Keratinocyte (primary cell): ENCODE measurements around the gene CBLL1.

ENCODE experiments used
- CTCF ChIP-seq, 3 experiments: IDR thresholded peaks in 1 of 3; conservative IDR thresholded peaks in 1 of 3; optimal IDR thresholded peaks in 1 of 3; 2 replicates in 2 of 3; 3 replicates in 1 of 3; pipeline versions ENCODE3 to v1.5.1; 2011; ENCODE audit warnings: low read length in 3 of 3, mild to moderate bottlenecking in 3 of 3, moderate library complexity in 2 of 3, control low read depth in 1 of 3, inconsistent platforms in 1 of 3; ENCODE audit not compliant: insufficient read depth in 2 of 3; ENCODE audit errors: extremely low read depth in 1 of 3
- EZH2 ChIP-seq: IDR thresholded peaks from one replicate; pipeline ENCODE4 v1.6.1; 2012; ENCODE audit warnings: inconsistent platforms, mild to moderate bottlenecking, low read length, moderate library complexity

GRCh38 chr7:107712896-107713295 is 31.0 kb upstream of the CBLL1 start:
- TF ChIP-seq CTCF (optimal IDR thresholded peaks at IDR 0.05 in 1 of 3, IDR thresholded peaks at IDR 0.05 in 1 of 3, conservative IDR thresholded peaks at IDR 0.05 in 1 of 3; ENCODE audit: extremely low read depth in 1 of 3, insufficient read depth in 2 of 3, low read length in 3 of 3) (no peak), EZH2 (no peak)
